ENCODE data around the gene RSPH1.

Gene RSPH1

GRCh38 chr21:42513151-42513984, 17.3 kb upstream of the RSPH1 start, which contains the start of gene SLC37A1:
Gene SLC37A1, plus strand, starts transcription at chr21:42513852. Its CDS starts 4,603 bp downstream, at chr21:42518455.
- DNase-seq = no peak

- DNase-seq = no peak
Measured at GRCh38 chr21:42512346-42513034, 16.5 kb upstream of the RSPH1 start.

- DNase-seq = no peak
Measured at GRCh38 chr21:42509244-42509643, 13.2 kb upstream of the RSPH1 start.

- DNase-seq = no peak
Measured at GRCh38 chr21:42508371-42508770, 12.3 kb upstream of the RSPH1 start.

GRCh38 chr21:42507418-42507817, 11.4 kb upstream of the RSPH1 start:
- DNase-seq = no peak

GRCh38 chr21:42505090-42505726, 9.2 kb upstream of the RSPH1 start:
- no peak for DNase-seq

GRCh38 chr21:42503711-42504110, 7.7 kb upstream of the RSPH1 start:
- DNase-seq = no peak

GRCh38 chr21:42500736-42501135, 4.7 kb upstream of the RSPH1 start:
- no peak for DNase-seq

- DNase-seq = no peak
Measured at GRCh38 chr21:42500225-42500624, 4.2 kb upstream of the RSPH1 start.

- no peak for DNase-seq
Measured at GRCh38 chr21:42499444-42500112, 3.6 kb upstream of the RSPH1 start.

GRCh38 chr21:42498012-42498411, 2.0 kb upstream of the RSPH1 start:
- no peak for DNase-seq

- DNase-seq = no peak
Measured at GRCh38 chr21:42496839-42497202, 797 bp upstream of the RSPH1 start.

GRCh38 chr21:42495765-42496119, 282 bp downstream of the RSPH1 start:
- peak; percentile 19 for DNase-seq

- no peak for DNase-seq
Measured at GRCh38 chr21:42495027-42495426, 997 bp downstream of the RSPH1 start.

- DNase-seq = no peak
Measured at GRCh38 chr21:42493109-42494060, 2.6 kb downstream of the RSPH1 start.

GRCh38 chr21:42492201-42492600, 3.8 kb downstream of the RSPH1 start:
- no peak for DNase-seq

GRCh38 chr21:42491328-42491727, 4.7 kb downstream of the RSPH1 start:
- no peak for DNase-seq

GRCh38 chr21:42490720-42491119, 5.3 kb downstream of the RSPH1 start:
- no peak for DNase-seq

GRCh38 chr21:42489991-42490390, 6.0 kb downstream of the RSPH1 start:
- DNase-seq = no peak

- no peak for DNase-seq
Measured at GRCh38 chr21:42489006-42489563, 6.9 kb downstream of the RSPH1 start.

- no peak for DNase-seq
Measured at GRCh38 chr21:42486531-42486930, 9.5 kb downstream of the RSPH1 start.

- DNase-seq = no peak
Measured at GRCh38 chr21:42486072-42486471, 10.0 kb downstream of the RSPH1 start.
